GM23338 (cell line): ENCODE results near the gene KIAA1328.

Source experiments
- CREB1 ChIP-seq: fragments of 250-450 bp; sonication (Bioruptor Pico); IDR thresholded peaks from 2 replicates; pipeline ENCODE4 v1.5.0; 2020; ENCODE audit warnings: low read depth, mild to moderate bottlenecking, moderate library complexity
- TF ChIP-seq, protein P1 (sequence below), 2 experiments: fragments of 200-600 bp in 1 of 2; sonication (generic) in 1 of 2; conservative IDR thresholded peaks; 2 replicates each; pipeline versions ENCODE4 v1.5.1 to v1.6.1; 2016 to 2017; ENCODE audit warnings: antibody characterized with exemption in 2 of 2, low read depth in 2 of 2, mild to moderate bottlenecking in 2 of 2, moderate library complexity in 1 of 2

DNA sequence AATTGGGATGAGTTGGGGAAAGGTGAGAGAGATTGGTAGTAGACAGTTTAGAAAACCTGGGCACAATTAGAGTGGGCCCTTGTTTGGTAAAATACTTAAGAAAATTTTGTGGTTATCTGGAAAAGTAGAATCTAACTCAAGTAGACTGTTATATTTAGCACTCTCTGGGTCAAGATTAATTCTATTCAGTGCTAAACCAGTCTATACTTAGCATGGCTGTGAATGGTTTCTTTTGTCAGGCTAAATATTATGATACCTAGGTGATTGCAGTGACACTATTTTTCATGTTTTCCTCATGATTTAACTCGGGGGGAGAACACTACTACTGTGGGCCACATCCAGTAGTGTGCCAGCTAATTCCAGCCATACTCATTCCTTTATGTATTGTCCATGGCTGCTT, 58.9 kb downstream of the KIAA1328 start:
- TF ChIP-seq, protein P1, sequence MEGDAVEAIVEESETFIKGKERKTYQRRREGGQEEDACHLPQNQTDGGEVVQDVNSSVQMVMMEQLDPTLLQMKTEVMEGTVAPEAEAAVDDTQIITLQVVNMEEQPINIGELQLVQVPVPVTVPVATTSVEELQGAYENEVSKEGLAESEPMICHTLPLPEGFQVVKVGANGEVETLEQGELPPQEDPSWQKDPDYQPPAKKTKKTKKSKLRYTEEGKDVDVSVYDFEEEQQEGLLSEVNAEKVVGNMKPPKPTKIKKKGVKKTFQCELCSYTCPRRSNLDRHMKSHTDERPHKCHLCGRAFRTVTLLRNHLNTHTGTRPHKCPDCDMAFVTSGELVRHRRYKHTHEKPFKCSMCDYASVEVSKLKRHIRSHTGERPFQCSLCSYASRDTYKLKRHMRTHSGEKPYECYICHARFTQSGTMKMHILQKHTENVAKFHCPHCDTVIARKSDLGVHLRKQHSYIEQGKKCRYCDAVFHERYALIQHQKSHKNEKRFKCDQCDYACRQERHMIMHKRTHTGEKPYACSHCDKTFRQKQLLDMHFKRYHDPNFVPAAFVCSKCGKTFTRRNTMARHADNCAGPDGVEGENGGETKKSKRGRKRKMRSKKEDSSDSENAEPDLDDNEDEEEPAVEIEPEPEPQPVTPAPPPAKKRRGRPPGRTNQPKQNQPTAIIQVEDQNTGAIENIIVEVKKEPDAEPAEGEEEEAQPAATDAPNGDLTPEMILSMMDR (conservative IDR thresholded peaks at IDR 0.05; ENCODE audit: low read depth in 2 of 2): no peak
- no peak for TF ChIP-seq CREB1 (CRISPR knock-in tag)
